Thyroid gland (tissue), 4 donors: ENCODE data around the gene MCHR1.
A peak's percentile ranks its signal among the peaks of the same experiment; 100 is the strongest.

Experiments used
- CTCF ChIP-seq, 6 experiments: fragments of 200-600 bp in 3 of 6; fragments of 450-650 bp in 3 of 6; sonication (generic) in 3 of 6; IDR thresholded peaks; one replicate each; pipeline ENCODE4 v1.5.1; 2016 to 2019; ENCODE audit warnings: antibody characterized with exemption in 6 of 6, mild to moderate bottlenecking in 2 of 6, inconsistent platforms in 1 of 6, moderate library complexity in 1 of 6
- POLR2A ChIP-seq, 2 donors: fragments of 450-650 bp; IDR thresholded peaks; one replicate each; pipeline ENCODE4 v1.6.1; 2017; ENCODE audit warnings: antibody characterized with exemption in 2 of 2, mild to moderate bottlenecking in 2 of 2, moderate library complexity in 1 of 2

GRCh38 chr22:40651563-40652501 is 27.5 kb upstream of the MCHR1 start:
- TF ChIP-seq CTCF (IDR thresholded peaks at IDR 0.05) (peak in 1 of 6 experiments; percentile 11), POLR2A (IDR thresholded peaks at IDR 0.05) (peak in 1 of 2 donors; percentile 61)
